KBM-7 (cell line): ENCODE data around the gene DCST2.
"Not testable (repeated sequence)": the region's sequence is repeated elsewhere in the genome, so short reads cannot be mapped to it uniquely, and the experiment has no call there.

Source experiments
- DNase-seq: peaks from one replicate; pipeline ENCODE4 v3.0.0-alpha.2; 2015
- in situ Hi-C: fragments of 300-500 bp; cut with MboI; formaldehyde crosslinking; loops from 2 replicates; pipeline ENCODE4 v1.14.3; 2020; ENCODE audit warnings: low sequenced_read_pairs, low pct_unique_long_range_greater_than_20kb, mixed read lengths

Gene DCST2

DNA sequence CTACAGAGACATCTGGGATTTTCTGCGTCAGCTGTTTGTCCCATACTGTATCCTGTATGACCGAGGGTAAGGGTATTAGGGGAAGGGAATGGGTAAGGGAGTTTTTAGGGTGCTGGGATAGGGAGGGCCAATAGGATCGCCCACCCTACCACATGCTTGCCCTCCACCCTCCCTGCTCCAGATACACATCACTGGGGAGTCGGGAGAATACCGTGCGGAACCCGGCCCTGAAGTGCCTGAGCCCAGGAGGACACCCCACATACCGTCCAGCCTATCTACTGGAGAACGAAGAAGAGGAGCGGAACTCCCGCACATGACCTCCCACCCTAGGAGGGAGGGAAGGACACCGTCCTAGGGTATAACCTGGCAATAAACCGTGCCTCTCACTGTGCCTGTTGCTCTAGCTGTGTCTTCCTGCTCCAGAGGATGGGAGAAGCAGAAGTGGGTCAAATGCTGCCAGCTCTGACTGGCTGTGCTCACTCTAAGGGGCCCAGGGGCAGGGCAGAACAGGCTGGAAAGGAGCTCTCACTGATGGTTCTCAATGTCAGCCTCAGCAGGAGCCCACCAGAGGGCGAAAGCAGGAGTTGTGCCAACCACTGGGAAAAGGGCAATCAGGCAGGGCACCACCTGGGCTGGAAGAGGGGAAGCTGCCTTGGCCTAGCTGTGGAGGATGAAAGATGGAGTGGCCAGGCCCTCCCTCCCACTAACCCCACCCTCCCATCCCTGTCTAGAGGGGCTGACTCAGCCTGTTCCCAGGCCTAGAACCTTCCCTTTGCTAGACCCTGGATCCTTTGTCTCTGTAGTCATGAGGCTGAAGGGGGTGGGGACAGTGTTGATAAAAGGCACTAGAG, 40.6 kb downstream of the DCST2 start:
- DNase-seq, result no peak
- in situ Hi-C loops, result no loop called here

DNA sequence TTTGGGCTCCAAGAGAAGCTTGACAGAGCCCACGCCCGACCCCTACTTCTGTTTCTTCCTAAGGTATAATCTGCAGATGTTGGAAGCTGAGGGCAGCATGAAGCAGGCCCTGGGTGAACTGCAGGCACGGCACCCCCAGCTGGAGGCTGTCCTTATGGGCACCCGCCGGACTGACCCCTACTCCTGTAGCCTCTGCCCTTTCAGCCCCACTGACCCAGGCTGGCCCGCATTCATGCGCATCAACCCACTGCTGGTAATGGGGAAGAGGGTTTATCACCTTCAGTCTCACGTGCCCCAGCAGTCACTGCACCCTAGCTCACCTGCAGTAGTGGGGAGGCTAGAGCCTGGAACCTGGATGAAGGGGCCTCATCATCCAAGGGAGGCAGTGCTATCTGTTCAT, 43.3 kb downstream of the DCST2 start:
- in situ Hi-C loops, result no loop called here
- DNase-seq, result no peak

DNA sequence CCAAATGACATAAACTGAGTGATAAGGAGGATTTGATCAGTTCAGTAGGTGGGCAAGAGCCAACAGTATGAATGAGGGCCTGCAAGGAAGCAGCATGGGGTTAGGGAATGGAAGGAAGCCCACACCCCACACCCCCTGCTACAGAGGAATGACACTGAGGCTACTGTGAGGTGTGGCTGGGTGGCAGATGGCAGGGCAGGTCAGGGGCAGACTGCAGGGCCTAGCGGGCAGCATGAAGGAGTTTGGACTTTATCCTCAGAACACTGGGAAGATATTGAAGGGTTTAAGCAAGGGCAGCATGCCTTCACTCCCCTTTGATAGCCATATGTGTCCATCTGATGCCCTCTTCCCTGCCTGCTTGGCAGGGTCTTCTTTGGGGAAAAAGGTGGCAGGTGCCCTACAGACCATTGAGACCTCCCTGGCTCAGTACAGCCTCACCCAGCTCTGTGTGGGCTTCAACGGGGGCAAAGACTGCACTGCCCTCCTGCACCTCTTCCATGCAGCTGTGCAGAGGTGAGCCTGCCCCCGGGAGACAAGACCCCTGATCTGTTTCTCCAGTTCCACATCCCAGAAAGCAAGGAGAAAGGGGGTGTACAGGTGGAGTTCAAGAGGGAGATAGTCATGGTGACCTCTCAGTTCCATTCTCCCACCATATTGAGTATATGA, 44.3 kb downstream of the DCST2 start:
- in situ Hi-C loops, result no loop called here
- DNase-seq, result no peak

- DNase-seq, result no peak
- in situ Hi-C loops, result no loop called here
Observed at GRCh38 chr1:154988058-154988954, 45.3 kb downstream of the DCST2 start.

- in situ Hi-C loops, result no loop called here
- DNase-seq, result no peak
Observed at GRCh38 chr1:154987326-154987725, 46.3 kb downstream of the DCST2 start.

DNA sequence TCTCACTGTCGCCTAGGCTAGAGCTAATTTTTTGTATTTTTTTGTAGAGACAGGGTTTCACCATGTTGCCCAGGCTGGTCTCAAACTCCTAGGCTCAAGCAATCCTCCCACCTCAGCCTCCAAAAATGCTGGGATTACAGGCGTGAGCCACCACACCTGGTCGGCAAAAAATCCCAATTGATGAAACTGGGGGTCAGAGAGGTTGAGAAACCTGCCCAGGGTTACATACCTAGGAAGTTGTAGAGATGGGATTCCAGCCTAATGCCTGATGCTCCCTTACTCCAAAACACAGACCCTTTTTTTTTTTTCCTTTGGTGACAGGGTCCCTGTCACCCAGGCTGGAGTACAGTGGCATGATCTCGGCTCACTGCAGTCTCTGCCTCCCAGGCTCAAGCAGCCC, 46.8 kb downstream of the DCST2 start:
- in situ Hi-C loops, DNase-seq: not testable (repeated sequence)

GRCh38 chr1:154983776-154984466, 49.7 kb downstream of the DCST2 start:
- in situ Hi-C loops, result no loop called here
- no peak for DNase-seq

- in situ Hi-C loops, result no loop called here
Observed at GRCh38 chr1:154982897-154983648, 50.5 kb downstream of the DCST2 start, which contains the start of gene FLAD1. FLAD1 (plus strand) TSS chr1:154983344; CDS start chr1:154983695, 351 bp downstream.

DNA sequence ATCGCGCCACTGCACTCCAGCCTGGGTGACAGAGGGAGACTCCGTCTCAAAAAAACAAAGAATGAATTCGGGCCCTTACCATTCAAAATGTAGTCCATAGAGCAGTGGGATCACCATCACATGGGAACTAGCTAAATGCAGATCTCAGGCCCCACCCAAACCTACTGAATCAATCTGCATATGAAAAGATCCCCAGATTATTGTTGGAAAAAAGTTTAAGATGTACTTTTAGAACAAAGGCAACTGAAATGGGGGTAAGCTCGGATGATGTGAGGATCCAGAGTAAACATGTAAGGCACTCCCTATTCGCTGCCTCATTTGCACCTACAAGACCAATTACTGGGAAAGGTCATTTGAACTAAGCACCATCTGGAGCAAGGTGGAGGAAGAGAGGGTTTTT, 51.2 kb downstream of the DCST2 start:
- in situ Hi-C loops, result no loop called here
- DNase-seq, result no peak

More at GRCh38 chr1:154982897-154983648, 50.5 kb downstream of the DCST2 start, which contains the start of gene FLAD1:
- peak; percentile 100 for DNase-seq

GRCh38 chr1:154978360-154978759, 55.2 kb downstream of the DCST2 start:
- no peak for DNase-seq
- in situ Hi-C loops, result no loop called here

DNA sequence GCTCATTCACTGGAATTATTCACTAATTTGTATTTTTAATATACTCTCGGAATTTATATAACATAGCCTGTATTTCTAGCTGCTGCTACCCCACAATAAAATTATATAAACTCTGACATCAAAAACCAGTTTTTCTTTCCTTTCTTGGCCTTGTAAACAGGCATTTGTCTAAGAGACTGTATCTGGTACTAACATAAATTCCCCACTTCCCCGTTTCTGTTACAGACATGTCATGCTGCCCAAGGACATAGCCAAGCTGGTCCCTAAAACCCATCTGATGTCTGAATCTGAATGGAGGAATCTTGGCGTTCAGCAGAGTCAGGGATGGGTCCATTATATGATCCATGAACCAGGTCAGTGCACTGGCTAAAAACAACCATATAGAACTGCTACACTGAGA, 55.8 kb downstream of the DCST2 start:
- in situ Hi-C loops, DNase-seq: not testable (repeated sequence)

GRCh38 chr1:154975409-154976059, 58.0 kb downstream of the DCST2 start:
- in situ Hi-C loops, result no loop called here
- DNase-seq, result no peak

- in situ Hi-C loops, result no loop called here
- DNase-seq, result peak; percentile 97
Observed at GRCh38 chr1:154974808-154975408, 58.7 kb downstream of the DCST2 start.

DNA sequence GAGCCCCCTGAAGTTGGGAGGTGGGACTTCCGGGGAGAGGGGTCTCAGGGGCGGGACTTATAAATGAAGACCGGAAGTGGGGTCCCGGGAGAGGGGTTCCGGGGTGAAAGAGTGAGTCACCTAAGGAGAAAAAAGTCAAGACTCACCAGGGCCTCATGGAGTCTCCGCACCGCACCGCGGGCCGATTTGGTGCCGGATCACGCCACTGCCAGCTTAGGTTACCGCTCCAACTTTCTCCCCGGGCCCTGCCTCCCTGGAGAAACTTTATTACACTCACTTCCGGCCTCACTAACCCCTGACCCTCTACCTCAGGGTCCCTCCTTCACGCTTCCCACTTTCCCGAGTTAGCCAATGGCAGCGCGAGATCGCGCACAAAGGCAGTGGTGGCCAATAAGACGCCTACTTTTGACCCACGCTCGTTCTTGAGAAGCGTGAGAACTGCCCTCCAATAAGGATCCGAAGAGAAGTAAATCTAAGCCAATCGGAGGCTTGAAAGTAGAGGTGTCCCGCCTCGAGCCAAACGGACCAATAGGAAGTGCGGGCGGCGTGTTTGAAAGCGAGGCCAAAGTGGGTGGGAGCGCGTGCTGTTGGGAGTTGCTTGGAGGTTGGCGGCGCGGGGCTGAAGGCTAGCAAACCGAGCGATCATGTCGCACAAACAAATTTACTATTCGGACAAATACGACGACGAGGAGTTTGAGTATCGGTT, 59.3 kb downstream of the DCST2 start, which contains the start of gene CKS1B:
CKS1B (plus strand) TSS at position 580 of the 706 bp plus-strand sequence; CDS start at position 645, 65 bp downstream.
- peak; percentile 99 for DNase-seq
- in situ Hi-C loops, result no loop called here

GRCh38 chr1:154973344-154974101, 60.1 kb downstream of the DCST2 start:
- peak; percentile 93 for DNase-seq
- in situ Hi-C loops, result no loop called here
